H1 (cell line): Measurements from ENCODE around the gene NODAL. TPM values are rescaled to one million over a fixed set of nuclear protein-coding genes. Genes with fewer than 3 reads are reported as not detected.

Experiments used
- ASH2L ChIP-seq: fragments of 200-600, 300-600 bp; sonication (generic); IDR thresholded peaks from one replicate; pipeline ENCODE4 v1.7.1; 2017; ENCODE audit warnings: low read length
- BRCA1 ChIP-seq: IDR thresholded peaks from 2 replicates; pipeline ENCODE4 v1.6.1; 2012; ENCODE audit warnings: low read depth, low read length, improper control_type of control experiment
- CBX5 ChIP-seq: fragments of 300-800, 300-1000 bp; sonication (generic); IDR thresholded peaks from 2 replicates; pipeline ENCODE4 v1.7.1; 2016; ENCODE audit warnings: antibody characterized with exemption, low read length, low read depth
- CEBPB ChIP-seq: IDR thresholded peaks from 2 replicates; pipeline ENCODE4 v1.6.1; 2012; ENCODE audit warnings: low read depth, low read length
- CHD1 ChIP-seq: IDR thresholded peaks from 2 replicates; pipeline ENCODE4 v1.6.1; 2012; ENCODE audit warnings: low read depth, low read length, improper control_type of control experiment
- CREB1 ChIP-seq: IDR thresholded peaks from 2 replicates; pipeline ENCODE4 v1.6.1; 2012; ENCODE audit warnings: inconsistent platforms
- E2F6 ChIP-seq: IDR thresholded peaks from 2 replicates; pipeline ENCODE4 v1.6.1; 2012; ENCODE audit warnings: inconsistent platforms
- EP300 ChIP-seq, 2 experiments: IDR thresholded peaks; 1 replicate in 1 of 2; 2 replicates in 1 of 2; pipeline ENCODE4 v1.6.1; 2011 to 2012; ENCODE audit warnings: low read depth in 2 of 2, low read length in 2 of 2, mild to moderate bottlenecking in 2 of 2, borderline replicate concordance in 1 of 2, inconsistent platforms in 1 of 2, moderate library complexity in 1 of 2
- GABPA ChIP-seq: IDR thresholded peaks from 2 replicates; pipeline ENCODE4 v1.6.1; 2011; ENCODE audit warnings: mild to moderate bottlenecking, low read length, moderate library complexity, borderline replicate concordance; ENCODE audit not compliant: insufficient read depth
- GTF2F1 ChIP-seq: IDR thresholded peaks from 2 replicates; pipeline ENCODE4 v1.6.1; 2012; ENCODE audit warnings: low read depth, low read length, improper control_type of control experiment, borderline replicate concordance
- HDAC2 ChIP-seq, 2 experiments: fragments of 300-600 bp in 1 of 2; sonication (generic) in 1 of 2; IDR thresholded peaks; 2 replicates each; pipeline ENCODE4 v1.6.1; 2011 to 2012; ENCODE audit warnings: low read depth in 2 of 2, low read length in 2 of 2, mild to moderate bottlenecking in 2 of 2, moderate library complexity in 2 of 2, borderline replicate concordance in 1 of 2, inconsistent platforms in 1 of 2
- HDAC6 ChIP-seq: IDR thresholded peaks from one replicate; pipeline ENCODE4 v1.7.1; 2012; ENCODE audit warnings: low read depth, mild to moderate bottlenecking, inconsistent platforms, low read length, moderate library complexity
- KDM1A ChIP-seq: fragments of 200-600, 300-600 bp; sonication (generic); IDR thresholded peaks from 2 replicates; pipeline ENCODE4 v1.7.1; 2016; ENCODE audit warnings: mild to moderate bottlenecking, low read length, borderline replicate concordance
- KDM4A ChIP-seq: IDR thresholded peaks from one replicate; pipeline ENCODE4 v1.7.1; 2012; ENCODE audit warnings: low read depth, mild to moderate bottlenecking, moderate library complexity, low read length, inconsistent platforms; ENCODE audit not compliant: severe bottlenecking
- MAX ChIP-seq: IDR thresholded peaks from 2 replicates; pipeline ENCODE4 v1.6.1; 2012; ENCODE audit warnings: inconsistent platforms
- NRF1 ChIP-seq: IDR thresholded peaks from 2 replicates; pipeline ENCODE4 v1.6.1; 2011; ENCODE audit warnings: mild to moderate bottlenecking, low read depth, low read length, improper control_type of control experiment
- PHF8 ChIP-seq: fragments of 200-600 bp; sonication (generic); conservative IDR thresholded peaks from 2 replicates; pipeline ENCODE4 v1.7.1; 2012; ENCODE audit warnings: low read depth, mild to moderate bottlenecking, inconsistent platforms, low read length, moderate library complexity
- RBBP5 ChIP-seq: IDR thresholded peaks from 2 replicates; pipeline ENCODE4 v1.7.1; 2012; ENCODE audit warnings: low read depth, mild to moderate bottlenecking, inconsistent platforms, low read length, moderate library complexity, borderline replicate concordance
- SAP30 ChIP-seq: fragments of 300-600 bp; sonication (generic); IDR thresholded peaks from 2 replicates; pipeline ENCODE4 v1.7.1; 2012; ENCODE audit warnings: low read length, moderate library complexity, mild to moderate bottlenecking, inconsistent platforms; ENCODE audit not compliant: insufficient read depth, insufficient replicate concordance
- SIN3A ChIP-seq, 2 experiments: IDR thresholded peaks in 1 of 2; conservative IDR thresholded peaks in 1 of 2; 2 replicates each; pipeline ENCODE4 v1.6.1; 2011 to 2012; ENCODE audit warnings: low read length in 2 of 2, improper control_type of control experiment in 1 of 2, low read depth in 1 of 2, mild to moderate bottlenecking in 1 of 2
- SIRT6 ChIP-seq: IDR thresholded peaks from one replicate; pipeline ENCODE4 v1.7.1; 2012; ENCODE audit warnings: low read length, inconsistent platforms
- TAF7 ChIP-seq: optimal IDR thresholded peaks from 2 replicates; pipeline ENCODE3; 2011; ENCODE audit warnings: low read depth, mild to moderate bottlenecking, inconsistent platforms, low read length, moderate library complexity, borderline replicate concordance
- ZNF274 ChIP-seq: IDR thresholded peaks from 2 replicates; pipeline ENCODE4 v1.7.0; 2012; ENCODE audit warnings: low read length, borderline replicate concordance; ENCODE audit errors: extremely low read depth
- polyA plus RNA-seq, 7 experiments: library from polyadenylated mRNA; depleted of rRNA in 3 of 7; stranded (reverse) in 5 of 7; unstranded in 2 of 7; fragments of >200 nt in 5 of 7; fragments of 200-250 nt in 2 of 7; gene quantifications; 1 replicate in 5 of 7; 2 replicates in 1 of 7; 4 replicates in 1 of 7; pipeline versions ENCODE4 v1.2.1 to v1.2.3, GENCODE V29; 2011 to 2013; ENCODE audit warnings: missing spikeins in 2 of 7, mixed read lengths in 2 of 7
- total RNA-seq: library from RNA; stranded (reverse); fragmentation: NEBNext Ultra II Directional; extraction: Animal tissue kit (Norgen Biotek cat#: 25700); gene quantifications from 2 replicates; pipeline ENCODE4 v1.2.1, GENCODE V29; 2021

NODAL gene
- total and polyA plus RNA-seq, 2 of the 8 experiments (the other 6 are each of a cell fraction or from before 2014, with no cell fraction given) = 2.0 to 7.3 TPM

GRCh38 chr10:70404036-70404786 lies 37.3 kb downstream of the NODAL start, which contains the start of gene EIF4EBP2 (continued):
- TF ChIP-seq E2F6 = peak; percentile 98
- TF ChIP-seq KDM4A = peak; percentile 85
- peak in 1 of 2 experiments; percentile 44; a peak in 1 of 4 replicates for TF ChIP-seq SIN3A (conservative IDR thresholded peaks at IDR 0.05 in 1 of 2, IDR thresholded peaks at IDR 0.05 in 1 of 2; ENCODE audit: low read depth in 1 of 2, low read length in 2 of 2)
- no peak for TF ChIP-seq CBX5
- TF ChIP-seq TAF7 = peak; percentile 88
- peak; percentile 76 for TF ChIP-seq PHF8
- TF ChIP-seq ASH2L = peak; percentile 90
- no peak for TF ChIP-seq CEBPB
- TF ChIP-seq HDAC6 = no peak
- TF ChIP-seq GTF2F1 = no peak
- TF ChIP-seq CREB1 = peak; percentile 92
- TF ChIP-seq RBBP5 = peak; percentile 32; the same call in 1 of the 2 replicates
- TF ChIP-seq MAX = peak; percentile 88
- TF ChIP-seq ZNF274 = no peak
- no peak for TF ChIP-seq SAP30
- TF ChIP-seq EP300 (IDR thresholded peaks at IDR 0.05; ENCODE audit: borderline replicate concordance in 1 of 2, low read depth in 2 of 2, low read length in 2 of 2) = no peak
- TF ChIP-seq GABPA = peak; percentile 81; the same call in 1 of the 2 replicates
- TF ChIP-seq CHD1 = no peak
- no peak for TF ChIP-seq BRCA1
- no peak for TF ChIP-seq NRF1
- TF ChIP-seq KDM1A = no peak
- TF ChIP-seq HDAC2 (IDR thresholded peaks at IDR 0.05; ENCODE audit: borderline replicate concordance in 1 of 2, low read depth in 2 of 2, low read length in 2 of 2) = peak in 1 of 2 experiments; percentile 57; a peak in 1 of 4 replicates
- TF ChIP-seq SIRT6 = no peak
